Esophagus squamous epithelium (tissue), 4 donors: ENCODE results near the gene SCAPER.

Source experiments
- CTCF ChIP-seq, 6 experiments: fragments of 450-650 bp in 4 of 6; fragments of 200-600 bp in 2 of 6; sonication (generic) in 2 of 6; IDR thresholded peaks; one replicate each; pipeline ENCODE4 v1.5.1; 2016 to 2019; ENCODE audit warnings: antibody characterized with exemption in 6 of 6, mild to moderate bottlenecking in 4 of 6, moderate library complexity in 4 of 6
- POLR2A ChIP-seq, 4 donors: fragments of 450-650 bp; IDR thresholded peaks; one replicate each; pipeline ENCODE4 v1.6.1; 2017; ENCODE audit warnings: antibody characterized with exemption in 4 of 4, mild to moderate bottlenecking in 4 of 4, moderate library complexity in 3 of 4

- TF ChIP-seq CTCF (IDR thresholded peaks at IDR 0.05), result no peak
- no peak for TF ChIP-seq POLR2A (IDR thresholded peaks at IDR 0.05)
Observed at GRCh38 chr15:76495487-76495886, 409.7 kb downstream of the SCAPER start.
